ACC112 (cell line): ENCODE data around the gene LGI2.

Experiments
- H2AFZ ChIP-seq: fragments of 200-600 bp; sonication (generic); one replicate; pipeline ENCODE4 v1.6.0; 2017; ENCODE audit warnings: antibody characterized with exemption, low read length; ENCODE audit not compliant: unreplicated experiment
- H3K27ac ChIP-seq: fragments of 200-600 bp; sonication (generic); 2 replicates; pipeline ENCODE4 v1.5.1; 2014; ENCODE audit warnings: low read depth, mild to moderate bottlenecking, antibody characterized with exemption, low read length, moderate library complexity
- H3K27me3 ChIP-seq: fragments of 200-600 bp; sonication (generic); 2 replicates; pipeline ENCODE4 v1.6.1; 2014; ENCODE audit warnings: mild to moderate bottlenecking, antibody characterized with exemption, low read length, moderate library complexity, mixed read lengths; ENCODE audit not compliant: insufficient read depth
- H3K36me3 ChIP-seq: fragments of 200-600 bp; sonication (generic); 2 replicates; pipeline ENCODE4 v1.6.1; 2016; ENCODE audit warnings: mild to moderate bottlenecking, antibody characterized with exemption, low read length, moderate library complexity, mixed read lengths; ENCODE audit not compliant: insufficient read depth
- H3K4me1 ChIP-seq: fragments of 200-600 bp; sonication (generic); one replicate; pipeline ENCODE4 v1.6.1; 2016; ENCODE audit warnings: low read length, mixed read lengths; ENCODE audit not compliant: insufficient read depth, unreplicated experiment, control insufficient read depth
- H3K4me3 ChIP-seq: fragments of 200-600 bp; sonication (generic); 2 replicates; pipeline ENCODE4 v1.5.1; 2014; ENCODE audit warnings: mild to moderate bottlenecking, low read depth, low read length
- H3K79me2 ChIP-seq: fragments of 200-600 bp; sonication (generic); one replicate; pipeline ENCODE4 v1.6.0; 2016; ENCODE audit warnings: low read length; ENCODE audit not compliant: control insufficient read depth, unreplicated experiment, insufficient read depth

Gene LGI2

DNA sequence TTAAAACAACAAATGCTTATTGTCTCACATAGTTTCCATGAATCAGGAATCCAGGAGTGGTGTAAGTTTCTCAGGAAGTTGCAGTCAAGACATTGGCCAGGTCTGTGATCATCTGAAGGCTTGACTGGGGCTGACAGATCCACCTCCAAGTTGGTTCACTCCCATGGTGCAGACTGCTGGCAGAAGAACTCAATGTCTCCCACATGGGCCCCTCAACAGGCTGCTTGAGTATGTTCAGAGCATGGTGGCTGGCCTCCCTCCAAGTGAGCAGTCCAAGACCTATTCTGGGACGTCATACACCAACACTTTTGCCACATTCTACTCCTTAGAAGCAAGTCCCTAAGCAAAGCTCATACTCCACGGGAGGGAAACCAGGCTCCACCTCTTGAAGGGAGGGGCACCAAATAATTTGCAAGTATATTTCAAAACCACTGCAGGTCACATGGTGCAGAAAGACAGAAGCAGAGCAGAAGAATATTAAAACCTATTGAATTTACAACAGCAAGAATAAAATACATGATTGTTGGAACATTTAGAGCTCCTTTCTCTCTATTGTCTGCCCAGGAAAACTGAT, 35.3 kb downstream of the LGI2 start:
- H3K36me3 ChIP-seq, result no peaks in the 10 kb centered on the region
- H3K27ac ChIP-seq, result no peak overlapping the region
- H3K4me1 ChIP-seq, result no peaks in the 10 kb centered on the region
- no peaks in the 10 kb centered on the region for H3K79me2 ChIP-seq
- no peak overlapping the region for H3K4me3 ChIP-seq
- no peak overlapping the region for H2AFZ ChIP-seq
- H3K27me3 ChIP-seq, result peaks cover 58% of the 10 kb centered on the region

DNA sequence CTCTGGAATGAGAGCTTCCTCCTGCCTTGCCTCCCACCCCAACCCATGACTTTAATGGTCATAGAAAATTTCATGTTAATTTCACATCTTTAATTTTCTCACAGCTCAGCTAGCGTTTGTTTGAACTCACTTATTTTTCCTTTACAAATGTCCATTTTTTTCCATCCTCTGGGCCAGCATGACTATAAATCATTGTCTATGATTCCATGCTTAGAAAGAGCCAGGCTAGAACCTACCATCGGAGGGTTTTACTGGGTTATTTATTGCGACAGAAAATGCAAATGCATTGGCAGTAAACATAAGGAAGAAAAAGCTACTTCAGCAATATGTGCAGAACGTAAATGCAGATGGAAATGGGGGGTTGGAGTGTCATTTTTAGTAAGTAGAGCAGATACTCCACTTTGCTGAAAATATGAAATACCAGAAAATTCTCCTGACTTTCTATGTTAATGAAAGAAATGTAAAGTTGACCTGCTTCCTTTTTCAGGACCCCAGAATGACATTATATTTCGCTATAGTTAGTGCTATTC, 37.1 kb downstream of the LGI2 start:
- Histone ChIP-seq H3K36me3 (no peaks in the 10 kb centered on the region), H3K4me1 (no peaks in the 10 kb centered on the region), H3K4me3 (no peak overlapping the region), H3K27ac (no peak overlapping the region), H2AFZ (no peak overlapping the region), H3K79me2 (no peaks in the 10 kb centered on the region), H3K27me3 (peaks cover 44% of the 10 kb centered on the region)

DNA sequence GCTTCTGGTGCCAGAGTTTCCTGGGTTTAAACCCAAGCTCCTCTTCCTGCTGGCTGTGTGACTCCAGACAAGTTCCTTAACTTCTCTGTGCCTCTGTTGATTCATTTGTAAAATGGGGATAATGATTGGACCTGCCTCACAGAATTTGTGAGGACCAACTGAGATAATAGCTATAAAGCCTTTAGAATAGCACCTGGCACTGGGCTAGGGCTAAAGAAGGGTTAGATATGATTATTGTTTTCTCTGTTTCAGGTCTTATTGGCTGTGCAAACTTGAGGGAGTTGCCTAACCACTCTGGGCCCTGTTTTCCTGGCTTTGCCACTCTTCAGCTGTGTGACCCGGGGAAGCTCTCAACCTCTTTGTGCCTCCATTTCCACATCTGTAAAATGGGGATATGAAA, 37.8 kb downstream of the LGI2 start:
- no peak overlapping the region for H3K27ac ChIP-seq
- no peak overlapping the region for H2AFZ ChIP-seq
- H3K27me3 ChIP-seq, result peaks cover 38% of the 10 kb centered on the region
- H3K36me3 ChIP-seq, result no peaks in the 10 kb centered on the region
- no peaks in the 10 kb centered on the region for H3K4me1 ChIP-seq
- no peak overlapping the region for H3K4me3 ChIP-seq
- no peaks in the 10 kb centered on the region for H3K79me2 ChIP-seq

DNA sequence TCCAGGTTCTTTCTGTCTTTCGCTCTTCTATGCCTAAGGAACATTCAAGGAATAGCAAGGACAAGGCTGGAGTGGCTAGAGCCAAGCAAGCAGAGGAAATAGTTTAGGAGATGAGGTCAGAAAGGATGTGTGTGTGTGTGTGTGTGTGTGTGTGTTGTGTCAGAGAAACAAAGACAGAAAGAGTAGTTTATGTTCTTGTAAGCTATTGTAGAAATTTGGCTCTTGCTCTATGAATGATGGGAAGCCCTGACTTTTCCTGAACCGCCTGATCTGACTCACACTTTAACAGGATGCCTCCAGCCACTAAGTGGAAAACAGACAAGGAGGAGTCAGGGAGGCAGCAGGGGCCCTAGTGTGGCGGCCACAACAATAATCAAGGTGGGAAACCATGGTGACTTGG, 39.7 kb downstream of the LGI2 start:
- Histone ChIP-seq H2AFZ (no peak overlapping the region), H3K27me3 (peaks cover 21% of the 10 kb centered on the region; the same call in 1 of the 2 replicates), H3K4me3 (no peak overlapping the region), H3K4me1 (no peaks in the 10 kb centered on the region), H3K27ac (no peak overlapping the region), H3K79me2 (no peaks in the 10 kb centered on the region), H3K36me3 (no peaks in the 10 kb centered on the region)

DNA sequence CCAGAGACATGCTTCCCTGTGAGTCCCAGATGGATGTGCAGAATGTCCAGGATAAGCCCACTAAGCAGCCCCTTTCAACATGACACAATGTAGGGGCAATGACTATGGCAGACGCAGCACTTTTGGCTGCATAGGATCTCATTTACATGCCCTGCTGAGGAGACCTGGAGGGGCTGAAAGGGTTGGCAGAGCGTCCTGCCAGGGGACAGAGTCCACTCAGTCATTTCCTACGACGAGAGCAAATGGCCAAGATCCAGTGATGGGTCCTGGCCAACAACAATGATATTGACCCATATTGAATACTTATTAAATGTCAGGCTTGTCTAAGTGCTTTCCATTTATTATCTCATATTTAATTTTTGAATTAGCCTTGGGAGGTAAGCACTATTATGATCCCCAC, 41.4 kb downstream of the LGI2 start:
- Histone ChIP-seq H3K36me3 (no peaks in the 10 kb centered on the region), H2AFZ (no peak overlapping the region), H3K27me3 (peaks cover 13% of the 10 kb centered on the region; the same call in 1 of the 2 replicates), H3K79me2 (no peaks in the 10 kb centered on the region), H3K27ac (no peak overlapping the region), H3K4me1 (no peaks in the 10 kb centered on the region), H3K4me3 (no peak overlapping the region)

DNA sequence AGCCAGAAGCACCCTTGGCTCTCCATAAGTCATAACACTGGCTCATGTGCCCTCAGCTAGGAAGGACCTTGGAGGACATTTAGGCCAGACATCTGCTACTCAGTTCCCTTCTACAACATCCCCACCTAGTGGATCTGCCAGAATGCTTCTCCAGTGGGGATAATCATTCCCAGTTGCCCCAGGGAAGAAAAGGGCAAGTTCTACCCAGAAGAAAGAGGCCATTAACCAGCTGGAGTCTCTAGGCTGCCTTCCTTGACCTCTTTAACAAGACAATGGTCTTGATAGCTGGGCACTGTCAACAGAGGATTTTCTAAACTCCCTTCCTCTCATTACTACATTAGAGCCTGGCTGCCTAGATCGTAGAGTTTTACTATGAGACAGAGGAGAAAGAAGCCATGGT, 42.0 kb downstream of the LGI2 start:
- H3K27ac ChIP-seq, result no peak overlapping the region
- no peak overlapping the region for H3K4me3 ChIP-seq
- H3K36me3 ChIP-seq, result no peaks in the 10 kb centered on the region
- no peaks in the 10 kb centered on the region for H3K79me2 ChIP-seq
- H3K27me3 ChIP-seq, result 0 out of 2 replicates have a peak, but pooled peaks cover 8% of the 10 kb centered on the region
- H2AFZ ChIP-seq, result no peak overlapping the region
- no peaks in the 10 kb centered on the region for H3K4me1 ChIP-seq

DNA sequence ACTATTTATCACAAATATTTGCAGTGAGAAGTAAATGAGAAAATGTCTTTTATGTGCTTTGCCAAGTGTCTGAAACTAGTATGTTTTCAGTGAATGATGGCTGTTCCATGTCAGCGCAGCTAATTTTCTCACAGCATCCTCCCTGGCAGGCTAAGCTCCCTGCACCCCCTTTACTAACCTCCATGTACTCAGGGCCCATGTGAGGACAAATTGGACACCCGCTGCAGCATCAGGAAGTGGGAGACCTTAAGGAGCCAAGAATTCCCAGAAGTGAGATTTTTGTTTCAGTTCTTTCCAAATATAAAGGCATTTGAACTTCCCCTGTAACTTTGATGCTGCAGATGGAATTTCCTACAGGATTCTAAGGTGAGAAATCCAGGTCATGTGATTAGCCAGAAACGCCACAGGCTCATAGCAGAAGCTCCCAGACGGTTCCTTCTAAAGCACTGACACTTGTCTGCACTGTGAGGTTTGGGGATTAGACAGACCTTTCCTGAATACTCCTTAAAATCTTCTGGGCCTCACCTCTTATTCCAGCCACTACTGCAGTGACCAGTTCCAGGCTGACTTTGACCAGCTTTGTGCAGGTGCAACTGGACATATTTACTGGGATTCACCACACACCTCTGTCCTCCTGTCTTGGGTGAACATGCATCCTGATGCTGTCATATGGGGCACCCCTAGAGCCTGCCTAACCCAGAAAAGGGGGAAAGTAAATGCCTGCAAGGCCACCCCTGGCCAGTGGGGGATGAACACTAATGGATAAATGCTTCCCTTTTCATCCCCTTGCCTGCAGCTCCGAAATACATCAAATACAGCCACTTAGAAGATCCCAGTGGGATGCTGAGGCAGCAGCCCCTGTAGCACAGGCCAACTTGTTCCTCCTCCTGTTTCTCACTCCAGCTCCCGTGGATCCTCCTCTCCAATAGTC, 45.9 kb downstream of the LGI2 start:
- no peaks in the 10 kb centered on the region for H3K4me1 ChIP-seq
- no peak overlapping the region for H2AFZ ChIP-seq
- no peaks in the 10 kb centered on the region for H3K79me2 ChIP-seq
- no peaks in the 10 kb centered on the region for H3K36me3 ChIP-seq
- H3K27me3 ChIP-seq, result 0 out of 2 replicates have a peak, but pooled peaks cover under 1% of the 10 kb centered on the region
- H3K27ac ChIP-seq, result no peak overlapping the region
- no peak overlapping the region for H3K4me3 ChIP-seq

DNA sequence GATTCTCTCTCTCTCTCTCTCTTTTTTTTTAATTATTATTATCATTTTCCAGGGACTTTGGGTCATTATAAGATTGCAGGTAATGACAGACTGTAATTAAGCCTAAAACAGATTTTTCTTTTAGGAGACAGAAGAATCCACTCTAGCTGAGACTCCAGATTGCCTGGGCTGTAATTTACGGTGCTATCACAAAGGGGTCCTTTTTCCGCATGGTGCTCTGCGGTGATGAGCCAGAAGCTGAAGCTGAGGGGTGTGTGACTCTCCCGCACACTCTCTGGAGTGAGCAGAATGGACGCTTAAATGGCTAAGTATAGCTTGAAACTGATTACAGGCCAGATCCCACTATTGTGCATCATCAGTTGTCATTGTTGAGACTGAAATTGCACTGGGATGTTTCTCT, 50.0 kb downstream of the LGI2 start:
- H3K27me3 ChIP-seq, result peaks cover 9% of the 10 kb centered on the region; the same call in 1 of the 2 replicates
- no peaks in the 10 kb centered on the region for H3K36me3 ChIP-seq
- H2AFZ ChIP-seq, result peak overlapping the region; percentile 20
- H3K27ac ChIP-seq, result no peak overlapping the region
- H3K4me3 ChIP-seq, result no peak overlapping the region
- no peaks in the 10 kb centered on the region for H3K79me2 ChIP-seq
- H3K4me1 ChIP-seq, result peaks cover 3% of the 10 kb centered on the region

DNA sequence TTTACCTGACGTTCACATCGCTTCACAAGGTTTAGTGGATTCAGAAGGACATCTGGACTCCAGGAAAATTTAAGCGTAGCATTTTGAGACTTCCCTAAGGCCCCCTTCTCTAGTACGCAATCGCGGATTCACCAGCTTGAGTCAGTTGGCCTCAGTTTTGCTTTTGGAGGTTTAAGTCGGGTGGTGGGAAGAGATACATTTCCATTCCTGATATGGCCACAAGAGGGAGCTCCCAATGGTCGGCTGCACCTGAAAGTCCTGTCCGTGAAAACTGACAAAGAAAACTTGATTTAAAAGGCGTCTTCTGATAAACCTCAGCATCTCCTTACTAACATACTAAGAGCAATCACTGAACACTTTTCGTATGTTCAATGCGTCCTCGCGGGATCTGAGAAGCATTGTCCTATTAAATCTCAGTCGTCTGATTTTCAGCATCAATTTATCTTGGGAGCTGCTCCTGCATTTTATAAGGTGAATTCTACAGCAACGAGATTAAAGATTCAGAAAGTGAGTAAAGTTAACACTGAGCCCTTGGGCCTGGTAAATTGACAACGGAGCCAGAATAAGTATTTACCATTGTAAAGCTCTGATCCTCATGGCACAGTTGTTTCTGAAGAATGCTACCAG, 50.6 kb downstream of the LGI2 start:
- H3K4me1 ChIP-seq, result peaks cover 3% of the 10 kb centered on the region
- no peaks in the 10 kb centered on the region for H3K79me2 ChIP-seq
- no peaks in the 10 kb centered on the region for H3K36me3 ChIP-seq
- peaks cover 11% of the 10 kb centered on the region for H3K27me3 ChIP-seq
- H2AFZ ChIP-seq, result peak overlapping the region; percentile 20
- no peak overlapping the region for H3K27ac ChIP-seq
- H3K4me3 ChIP-seq, result peak overlapping the region; percentile 35; the same call in 1 of the 2 replicates

DNA sequence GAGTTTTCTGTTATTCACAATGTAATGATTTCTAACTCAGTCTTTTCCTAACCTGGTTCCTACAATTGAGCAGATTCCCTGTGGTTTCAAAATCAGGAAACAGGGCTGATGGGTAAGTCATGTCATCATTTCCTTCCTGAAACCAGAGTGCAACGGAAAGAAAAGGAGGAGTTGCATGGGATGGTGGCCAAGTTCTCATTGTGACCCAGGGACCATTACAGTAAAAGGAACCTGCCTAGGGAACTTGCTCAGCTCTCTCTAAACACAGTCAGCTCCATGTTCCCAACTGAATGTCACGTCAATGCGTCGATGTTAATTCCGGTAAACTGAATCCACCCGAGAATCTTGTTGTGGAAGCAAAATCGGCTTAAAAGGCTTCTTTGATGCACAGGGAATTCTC, 51.2 kb downstream of the LGI2 start:
- Histone ChIP-seq H3K4me3 (no peak overlapping the region), H3K27me3 (peaks cover 17% of the 10 kb centered on the region), H3K27ac (no peak overlapping the region), H3K79me2 (no peaks in the 10 kb centered on the region), H3K4me1 (peaks cover 3% of the 10 kb centered on the region), H2AFZ (peak overlapping the region; percentile 3), H3K36me3 (no peaks in the 10 kb centered on the region)
